Activated T-helper 2 cell treated with anti-CD3 and anti-CD28 coated beads, Interferon-gamma antibody, Interleukin-2, Interleukin-4, amounts not matched to agents 10 μg/mL and 5 μg/mL and 100 μg/mL, durations not matched to agents 14 hours and 24 hours and 36 hours (primary cell): ENCODE results near the gene ABTB1. TPM values are rescaled to one million over a fixed set of nuclear protein-coding genes. Genes with fewer than 3 reads are reported as not detected.
A peak's percentile ranks its signal among the peaks of the same experiment; 100 is the strongest.

Source experiments
- DNase-seq: peaks from one replicate; pipeline ENCODE4 v3.0.0; 2021; ENCODE audit warnings: low spot score
- H3K27ac Mint-ChIP-seq: one replicate; pipeline ENCODE4 v1.8.0; 2021; ENCODE audit warnings: mixed read lengths
- H3K27me3 Mint-ChIP-seq: one replicate; pipeline ENCODE4 v1.8.0; 2021; ENCODE audit warnings: low read depth, mixed read lengths
- H3K36me3 Mint-ChIP-seq: one replicate; pipeline ENCODE4 v1.8.0; 2021; ENCODE audit warnings: low read depth, mixed read lengths
- H3K4me1 Mint-ChIP-seq: one replicate; pipeline ENCODE4 v1.8.0; 2021; ENCODE audit warnings: low read depth, mixed read lengths
- H3K4me3 Mint-ChIP-seq: one replicate; pipeline ENCODE4 v1.8.0; 2021; ENCODE audit warnings: low read depth, mild to moderate bottlenecking, moderate library complexity, mixed read lengths
- H3K9me3 Mint-ChIP-seq: one replicate; pipeline ENCODE4 v1.8.0; 2021; ENCODE audit warnings: mixed read lengths
- intact Hi-C: fragments of 100-400 bp; cut with micrococcal nuclease; formaldehyde crosslinking; loops from one replicate; pipeline ENCODE4 v1.15.1; 2023
- total RNA-seq: library from RNA; stranded (reverse); gene quantifications from 2 replicates; pipeline ENCODE4 v1.2.3, GENCODE V29; 2022

The ABTB1 gene
- 11.7 and 12.1 TPM in 2 replicates for total RNA-seq

- H3K4me1 Mint-ChIP-seq: peaks cover 13% of the 10 kb centered on the region
- H3K27ac Mint-ChIP-seq: peak within 1 kb of the TSS; percentile 97
- peak; percentile 84 for DNase-seq
- H3K27me3 Mint-ChIP-seq: no peaks in the 10 kb centered on the region
- peak within 1 kb of the TSS; percentile 93 for H3K4me3 Mint-ChIP-seq
- H3K36me3 Mint-ChIP-seq: no peaks in the 10 kb centered on the region
- no peaks in the 10 kb centered on the region for H3K9me3 Mint-ChIP-seq
- intact Hi-C loops: loop anchor here (2.0 to 5.0 kb wide), 2 partner anchors 74 to 380 kb away; partner anchors contain the start of genes MCM2 and SEC61A1
Measured at GRCh38 chr3:127672429-127673190, at the start of gene ABTB1. Gene ABTB1 (plus strand): TSS chr3:127672952. CDS start chr3:127673026, 74 bp downstream.

GRCh38 chr3:127624063-127624462 lies 48.7 kb upstream of the ABTB1 start:
- no peaks in the 10 kb centered on the region for H3K9me3 Mint-ChIP-seq
- peaks cover 13% of the 10 kb centered on the region for H3K4me1 Mint-ChIP-seq
- no peak overlapping the region for H3K27ac Mint-ChIP-seq
- peaks cover 31% of the 10 kb centered on the region for H3K27me3 Mint-ChIP-seq
- H3K4me3 Mint-ChIP-seq: no peak overlapping the region
- peaks cover 32% of the 10 kb centered on the region for H3K36me3 Mint-ChIP-seq
- intact Hi-C loops: no loop called here
- no peak for DNase-seq

- Mint-ChIP-seq H3K9me3 (no peaks in the 10 kb centered on the region), H3K36me3 (peaks cover 21% of the 10 kb centered on the region), H3K4me3 (no peak overlapping the region), H3K27ac (no peak overlapping the region), H3K4me1 (peaks cover 22% of the 10 kb centered on the region), H3K27me3 (peaks cover 43% of the 10 kb centered on the region)
- intact Hi-C loops: no loop called here
- no peak for DNase-seq
Measured at GRCh38 chr3:127625821-127626220, 46.9 kb upstream of the ABTB1 start.

- H3K27me3 Mint-ChIP-seq: peaks cover 60% of the 10 kb centered on the region
- intact Hi-C loops: no loop called here
- no peaks in the 10 kb centered on the region for H3K36me3 Mint-ChIP-seq
- DNase-seq: no peak
- H3K4me1 Mint-ChIP-seq: peaks cover 22% of the 10 kb centered on the region
- no peaks in the 10 kb centered on the region for H3K9me3 Mint-ChIP-seq
- H3K27ac Mint-ChIP-seq: no peak overlapping the region
- peak overlapping the region; percentile 68 for H3K4me3 Mint-ChIP-seq
Measured at GRCh38 chr3:127628426-127628787, 44.3 kb upstream of the ABTB1 start.

GRCh38 chr3:127628788-127629466 lies 43.8 kb upstream of the ABTB1 start, which contains the start of gene PODXL2:
Gene PODXL2 (plus strand): TSS chr3:127629185. CDS start chr3:127629220, 35 bp downstream.
- no peaks in the 10 kb centered on the region for H3K9me3 Mint-ChIP-seq
- intact Hi-C loops: no loop called here
- H3K36me3 Mint-ChIP-seq: no peaks in the 10 kb centered on the region
- no peak within 1 kb of the TSS for H3K27ac Mint-ChIP-seq
- peaks cover 22% of the 10 kb centered on the region for H3K4me1 Mint-ChIP-seq
- peaks cover 64% of the 10 kb centered on the region for H3K27me3 Mint-ChIP-seq
- DNase-seq: no peak
- H3K4me3 Mint-ChIP-seq: peak within 1 kb of the TSS; percentile 68

- Mint-ChIP-seq H3K27me3 (peaks cover 62% of the 10 kb centered on the region), H3K36me3 (no peaks in the 10 kb centered on the region), H3K4me1 (peaks cover 22% of the 10 kb centered on the region), H3K4me3 (peak overlapping the region; percentile 67), H3K9me3 (no peaks in the 10 kb centered on the region), H3K27ac (no peak overlapping the region)
- intact Hi-C loops: no loop called here
- no peak for DNase-seq
Measured at GRCh38 chr3:127629467-127630403, 43.0 kb upstream of the ABTB1 start.

- H3K4me3 Mint-ChIP-seq: no peak overlapping the region
- H3K36me3 Mint-ChIP-seq: no peaks in the 10 kb centered on the region
- peaks cover 21% of the 10 kb centered on the region for H3K4me1 Mint-ChIP-seq
- H3K9me3 Mint-ChIP-seq: no peaks in the 10 kb centered on the region
- H3K27ac Mint-ChIP-seq: no peak overlapping the region
- peaks cover 63% of the 10 kb centered on the region for H3K27me3 Mint-ChIP-seq
- intact Hi-C loops: no loop called here
- DNase-seq: no peak
Measured at GRCh38 chr3:127630811-127631714, 41.7 kb upstream of the ABTB1 start.

GRCh38 chr3:127632035-127632820 lies 40.5 kb upstream of the ABTB1 start:
- intact Hi-C loops: no loop called here
- H3K27me3 Mint-ChIP-seq: peaks cover 55% of the 10 kb centered on the region
- H3K27ac Mint-ChIP-seq: no peak overlapping the region
- peaks cover 15% of the 10 kb centered on the region for H3K4me1 Mint-ChIP-seq
- no peak overlapping the region for H3K4me3 Mint-ChIP-seq
- DNase-seq: no peak
- H3K9me3 Mint-ChIP-seq: no peaks in the 10 kb centered on the region
- H3K36me3 Mint-ChIP-seq: no peaks in the 10 kb centered on the region

GRCh38 chr3:127634653-127635052 lies 38.1 kb upstream of the ABTB1 start:
- peaks cover 38% of the 10 kb centered on the region for H3K27me3 Mint-ChIP-seq
- H3K36me3 Mint-ChIP-seq: no peaks in the 10 kb centered on the region
- no peaks in the 10 kb centered on the region for H3K9me3 Mint-ChIP-seq
- peaks cover 18% of the 10 kb centered on the region for H3K4me1 Mint-ChIP-seq
- no peak for DNase-seq
- H3K4me3 Mint-ChIP-seq: no peak overlapping the region
- intact Hi-C loops: no loop called here
- no peak overlapping the region for H3K27ac Mint-ChIP-seq

- DNase-seq: peak; percentile 52
- Mint-ChIP-seq H3K4me3 (no peak overlapping the region), H3K9me3 (no peaks in the 10 kb centered on the region), H3K27ac (peak overlapping the region; percentile 35), H3K4me1 (peaks cover 11% of the 10 kb centered on the region), H3K36me3 (no peaks in the 10 kb centered on the region), H3K27me3 (peaks cover 16% of the 10 kb centered on the region)
- intact Hi-C loops: no loop called here
Measured at GRCh38 chr3:127637546-127637945, 35.2 kb upstream of the ABTB1 start.

- intact Hi-C loops: no loop called here
- Mint-ChIP-seq H3K36me3 (no peaks in the 10 kb centered on the region), H3K27ac (no peak overlapping the region), H3K4me3 (no peak overlapping the region), H3K9me3 (no peaks in the 10 kb centered on the region), H3K27me3 (peaks cover 14% of the 10 kb centered on the region), H3K4me1 (peaks cover 11% of the 10 kb centered on the region)
- no peak for DNase-seq
Measured at GRCh38 chr3:127637971-127638370, 34.8 kb upstream of the ABTB1 start.
